Body of pancreas (tissue), 4 donors: ENCODE results near the gene CCDC90B. TPM values are rescaled to one million over a fixed set of nuclear protein-coding genes. Genes with fewer than 3 reads are reported as not detected.
A peak's percentile ranks its signal among the peaks of the same experiment; 100 is the strongest.

Experiments
- ATAC-seq: fragments of 150-250 bp; one replicate; pipeline ENCODE4 v1.9.1; 2016
- DNase-seq, 4 donors: peaks; one replicate each; pipeline ENCODE4 v3.0.0-alpha.2; 2019
- H3K27ac ChIP-seq, 4 donors: fragments of 200-600 bp; sonication (generic); 1 replicate in 3 of 4; 2 replicates in 1 of 4; pipeline versions ENCODE4 v1.5.1 to v1.6.1; 2016 to 2019; ENCODE audit warnings: mild to moderate bottlenecking in 1 of 4, mixed read lengths in 1 of 4, moderate library complexity in 1 of 4
- H3K27me3 ChIP-seq, 2 donors: fragments of 200-600 bp; sonication (generic); one replicate each; pipeline ENCODE4 v1.6.0; 2016; ENCODE audit warnings: mild to moderate bottlenecking in 1 of 2
- H3K36me3 ChIP-seq, 2 donors: fragments of 200-600 bp; sonication (generic); replicated peaks in 1 of 2; 2 replicates each; pipeline ENCODE4 v1.5.1; 2016; ENCODE audit warnings: low read depth in 2 of 2; ENCODE audit not compliant: insufficient read depth in 1 of 2
- H3K4me1 ChIP-seq: fragments of 200-600 bp; sonication (generic); one replicate; pipeline ENCODE4 v1.6.0; 2016
- H3K4me3 ChIP-seq, 2 donors: fragments of 200-600 bp; sonication (generic); 1 replicate in 1 of 2; 2 replicates in 1 of 2; pipeline ENCODE4 v1.5.1; 2016 to 2019
- H3K9me3 ChIP-seq, 3 donors: fragments of 200-600 bp; sonication (generic); 1 replicate in 2 of 3; 2 replicates in 1 of 3; pipeline ENCODE4 v1.5.1; 2016
- POLR2A ChIP-seq, 3 donors: fragments of 450-650 bp; IDR thresholded peaks; one replicate each; pipeline ENCODE4 v1.6.1; 2016; ENCODE audit warnings: antibody characterized with exemption in 3 of 3, mild to moderate bottlenecking in 2 of 3
- WGBS, 2 donors: methylation state at CpG; one replicate each; pipeline ENCODE4 v1.1.5; 2017; 5-methylcytosine and 5-hydroxymethylcytosine counted together
- intact Hi-C: fragments of 100-400 bp; cut with DNase I; formaldehyde crosslinking; loops from one replicate; pipeline ENCODE4 v1.15.1; 2023
- total RNA-seq, 2 donors: library from RNA; depleted of rRNA; stranded (reverse); fragments of >200 nt; gene quantifications; one replicate each; pipeline ENCODE4 v1.1.0, GENCODE V29; 2016
- TF ChIP-seq, protein P1 (sequence below), 7 experiments: fragments of 450-650 bp in 4 of 7; fragments of 200-600 bp in 3 of 7; sonication (generic) in 3 of 7; IDR thresholded peaks; one replicate each; pipeline ENCODE4 v1.5.1; 2016 to 2019; ENCODE audit warnings: antibody characterized with exemption in 7 of 7

Gene CCDC90B
- total RNA-seq, 2 donors from 2014 or later = 7.3 to 43.6 TPM

DNA sequence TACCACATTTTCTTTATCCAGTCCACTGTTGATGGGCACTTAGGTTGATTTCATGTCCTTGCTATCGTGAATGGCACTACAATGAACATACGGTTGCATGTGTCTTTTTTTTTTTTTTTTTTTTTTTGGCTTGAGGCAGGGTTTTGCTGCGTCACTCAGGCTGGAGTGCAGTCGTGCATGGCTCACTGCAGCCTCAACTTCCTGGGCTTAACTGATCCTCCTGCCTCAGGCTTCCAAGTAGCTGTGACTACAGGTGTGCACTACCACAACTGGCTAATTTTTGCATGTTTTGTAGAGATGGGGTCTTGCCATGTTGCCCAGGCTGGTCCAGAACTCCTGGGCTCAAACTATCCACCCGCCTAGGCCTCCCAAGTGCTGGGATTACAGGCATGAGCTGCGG is 1.5 kb upstream of the CCDC90B start:
- H3K36me3 ChIP-seq = no peaks in the 10 kb centered on the region
- TF ChIP-seq, protein P1, sequence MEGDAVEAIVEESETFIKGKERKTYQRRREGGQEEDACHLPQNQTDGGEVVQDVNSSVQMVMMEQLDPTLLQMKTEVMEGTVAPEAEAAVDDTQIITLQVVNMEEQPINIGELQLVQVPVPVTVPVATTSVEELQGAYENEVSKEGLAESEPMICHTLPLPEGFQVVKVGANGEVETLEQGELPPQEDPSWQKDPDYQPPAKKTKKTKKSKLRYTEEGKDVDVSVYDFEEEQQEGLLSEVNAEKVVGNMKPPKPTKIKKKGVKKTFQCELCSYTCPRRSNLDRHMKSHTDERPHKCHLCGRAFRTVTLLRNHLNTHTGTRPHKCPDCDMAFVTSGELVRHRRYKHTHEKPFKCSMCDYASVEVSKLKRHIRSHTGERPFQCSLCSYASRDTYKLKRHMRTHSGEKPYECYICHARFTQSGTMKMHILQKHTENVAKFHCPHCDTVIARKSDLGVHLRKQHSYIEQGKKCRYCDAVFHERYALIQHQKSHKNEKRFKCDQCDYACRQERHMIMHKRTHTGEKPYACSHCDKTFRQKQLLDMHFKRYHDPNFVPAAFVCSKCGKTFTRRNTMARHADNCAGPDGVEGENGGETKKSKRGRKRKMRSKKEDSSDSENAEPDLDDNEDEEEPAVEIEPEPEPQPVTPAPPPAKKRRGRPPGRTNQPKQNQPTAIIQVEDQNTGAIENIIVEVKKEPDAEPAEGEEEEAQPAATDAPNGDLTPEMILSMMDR (IDR thresholded peaks at IDR 0.05) = no peak
- no peak for TF ChIP-seq POLR2A (IDR thresholded peaks at IDR 0.05)
- intact Hi-C loops = no loop called here
- H3K4me1 ChIP-seq = peaks cover 24% of the 10 kb centered on the region
- no peak overlapping the region for H3K27ac ChIP-seq
- no peaks in the 10 kb centered on the region for H3K27me3 ChIP-seq
- H3K9me3 ChIP-seq = no peaks in the 10 kb centered on the region
- H3K4me3 ChIP-seq = no peak overlapping the region
- DNase-seq (no peak), ATAC-seq (no peak)
- 88 to 92% methylated on average over 6 of the region's 6 CpGs for WGBS, 2 donors

DNA sequence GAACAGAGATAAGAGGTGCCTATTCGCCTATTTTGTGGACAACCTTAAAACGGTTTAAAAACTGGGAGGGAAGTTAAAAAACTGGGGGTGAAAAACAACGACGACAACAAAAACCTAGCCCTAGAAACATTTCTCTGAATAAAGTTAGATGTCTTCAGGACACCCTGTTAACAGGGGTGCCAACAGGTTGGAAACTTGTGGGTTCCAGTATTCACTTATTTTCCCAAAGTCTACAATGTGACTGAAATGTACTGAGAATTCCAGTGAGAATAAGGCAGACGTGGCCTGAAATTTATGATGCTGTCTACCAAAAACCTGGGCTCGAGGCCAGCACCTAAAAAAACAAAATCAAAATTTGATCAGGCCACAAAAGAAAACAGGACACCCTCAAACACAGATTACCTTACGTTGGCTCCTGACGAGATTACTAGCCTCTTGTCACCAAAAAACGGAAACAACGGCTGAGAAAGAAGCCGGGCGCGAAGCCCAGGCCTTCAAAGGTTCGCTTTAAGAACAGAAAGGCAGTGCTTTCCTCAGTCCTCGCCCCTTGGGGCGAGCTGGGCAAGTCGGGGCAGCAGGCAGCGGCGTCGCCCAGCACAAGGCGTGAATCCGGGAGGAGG is 906 bp downstream of the CCDC90B start:
- Histone ChIP-seq H3K27me3 (no peaks in the 10 kb centered on the region), H3K9me3 (no peaks in the 10 kb centered on the region), H3K36me3 (no peaks in the 10 kb centered on the region), H3K4me3 (peak overlapping the region; percentile 67 to 87), H3K27ac (peak overlapping the region; percentile 97 to 100 (median 98)), H3K4me1 (peaks cover 33% of the 10 kb centered on the region)
- 0 to 1% methylated on average over 22 of the region's 22 CpGs for WGBS, 2 donors
- no peak for TF ChIP-seq POLR2A (IDR thresholded peaks at IDR 0.05)
- TF ChIP-seq, protein P1 (IDR thresholded peaks at IDR 0.05) = no peak
- intact Hi-C loops = no loop called here
- ATAC-seq (peak; percentile 50), DNase-seq (no peak)

DNA sequence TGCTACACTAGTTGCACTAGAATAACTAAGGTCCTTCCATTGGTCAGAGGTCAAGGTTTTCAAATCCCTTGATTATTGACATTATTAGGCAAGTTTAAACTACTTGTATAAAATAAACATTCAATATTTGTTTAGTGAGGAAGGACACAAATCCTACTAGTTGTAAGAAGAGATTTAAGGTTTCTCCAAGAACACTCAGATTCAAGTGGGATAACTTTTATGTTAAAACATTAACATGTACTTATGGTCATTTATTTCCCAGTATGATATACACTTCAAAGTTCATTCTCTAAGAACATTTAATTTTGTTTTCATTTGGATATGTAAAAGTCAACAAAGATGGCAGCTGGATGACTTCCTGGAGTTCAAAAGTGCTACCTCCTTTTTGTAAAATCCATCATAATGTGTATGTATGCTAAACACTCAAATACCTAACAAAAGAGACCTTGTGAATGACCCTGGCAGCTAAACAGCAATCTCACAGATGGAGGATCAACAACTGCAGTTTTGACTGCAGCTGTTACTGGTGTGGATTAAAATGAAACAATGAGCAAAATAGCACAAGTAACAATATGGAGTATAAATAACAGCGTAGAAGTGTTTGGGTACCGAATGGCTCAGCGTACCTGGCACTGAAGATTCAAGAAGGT is 1.5 kb downstream of the CCDC90B start:
- TF ChIP-seq, protein P1 (IDR thresholded peaks at IDR 0.05) = no peak
- no peak for TF ChIP-seq POLR2A (IDR thresholded peaks at IDR 0.05)

DNA sequence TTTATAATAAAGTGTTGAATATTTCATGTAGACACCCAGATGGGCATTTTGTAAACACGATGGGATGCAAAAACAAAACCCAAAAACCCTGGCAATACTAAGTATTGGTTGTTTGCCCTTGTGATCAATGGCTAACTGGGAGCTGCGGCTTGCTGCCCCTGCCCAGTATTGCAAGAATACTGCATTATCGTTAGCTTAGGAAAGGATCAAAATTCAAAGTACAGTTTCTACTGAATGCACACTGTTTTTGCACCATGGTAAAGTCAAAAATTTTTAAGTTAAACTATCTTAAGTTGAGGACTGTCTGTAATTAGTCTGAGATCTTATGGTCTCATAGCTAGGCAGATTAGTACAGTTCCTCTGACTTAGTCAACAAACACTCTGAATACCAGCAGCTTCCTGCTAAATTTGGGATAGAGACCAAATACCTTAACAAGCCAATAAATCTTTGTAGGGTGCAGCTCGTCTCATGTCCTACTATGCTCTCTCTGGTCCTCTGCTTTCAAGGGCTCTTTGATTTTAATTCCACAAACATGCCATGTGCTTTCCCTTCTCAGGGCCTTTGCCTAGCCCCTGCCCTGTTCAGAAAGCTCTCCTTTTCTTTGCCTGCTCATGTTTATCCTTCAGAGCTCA is 4.0 kb downstream of the CCDC90B start:
- ATAC-seq = no peak
- TF ChIP-seq POLR2A (IDR thresholded peaks at IDR 0.05) = no peak
- peaks cover 36% of the 10 kb centered on the region for H3K4me1 ChIP-seq
- 70 to 71% methylated on average over 4 of the region's 4 CpGs for WGBS, 2 donors
- H3K4me3 ChIP-seq = no peak overlapping the region
- H3K9me3 ChIP-seq = no peaks in the 10 kb centered on the region
- no peak overlapping the region for H3K27ac ChIP-seq
- no peaks in the 10 kb centered on the region for H3K27me3 ChIP-seq
- intact Hi-C loops = no loop called here
- no peak for DNase-seq
- peaks cover 0 to 7% of the 10 kb centered on the region in 2 donors for H3K36me3 ChIP-seq

More for the DNA sequence above, 1.5 kb downstream of the CCDC90B start:
- ATAC-seq (no peak), DNase-seq (no peak)
- intact Hi-C loops = no loop called here
- Histone ChIP-seq H3K36me3 (no peaks in the 10 kb centered on the region), H3K27ac (peak overlapping the region; percentile 20 to 100 (median 98)), H3K4me3 (peak overlapping the region in 1 of 2 donors; percentile 87), H3K27me3 (no peaks in the 10 kb centered on the region), H3K9me3 (no peaks in the 10 kb centered on the region), H3K4me1 (peaks cover 36% of the 10 kb centered on the region)
- 7 to 8% methylated on average over 3 of the region's 3 CpGs for WGBS, 2 donors

DNA sequence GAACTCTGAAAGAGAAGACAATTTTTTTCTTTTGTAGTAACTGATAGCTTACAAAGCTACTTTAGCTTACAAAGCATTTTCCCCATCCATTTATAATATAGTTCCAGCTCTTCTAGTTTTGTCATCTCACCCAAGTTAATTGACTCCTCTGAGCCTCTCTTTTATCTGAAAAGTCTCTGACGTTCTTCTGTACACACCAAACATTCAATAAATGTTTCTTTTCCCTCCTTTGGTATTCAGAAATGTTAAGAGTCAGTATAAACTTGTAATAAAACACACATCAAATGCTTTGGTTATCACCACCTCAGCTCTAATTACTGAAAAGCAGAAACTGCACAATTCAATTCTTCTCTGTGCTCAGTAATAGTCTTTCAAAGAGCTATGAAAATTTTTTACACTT is 5.9 kb downstream of the CCDC90B start:
- whole genome bisulfite sequencing, 2 donors = 35 to 58% methylated on average over 1 of the region's 1 CpG
- H3K36me3 ChIP-seq = peaks cover 0 to 9% of the 10 kb centered on the region in 2 donors
- no peak overlapping the region for H3K4me3 ChIP-seq
- no peaks in the 10 kb centered on the region for H3K9me3 ChIP-seq
- DNase-seq (no peak), ATAC-seq (no peak)
- H3K4me1 ChIP-seq = peaks cover 31% of the 10 kb centered on the region
- TF ChIP-seq POLR2A (IDR thresholded peaks at IDR 0.05) = no peak
- TF ChIP-seq, protein P1 (IDR thresholded peaks at IDR 0.05) = no peak
- H3K27me3 ChIP-seq = no peaks in the 10 kb centered on the region
- no peak overlapping the region for H3K27ac ChIP-seq
- intact Hi-C loops = no loop called here
